Tibial nerve (tissue), 4 donors: ENCODE measurements around the gene ADH5. TPM values are rescaled to one million over a fixed set of nuclear protein-coding genes. Genes with fewer than 3 reads are reported as not detected.
"Not testable (repeated sequence)": the region's sequence is repeated elsewhere in the genome, so short reads cannot be mapped to it uniquely, and the experiment has no call there.

Source experiments
- DNase-seq, 2 donors: peaks; one replicate each; pipeline ENCODE4 v3.0.0-alpha.2; 2019; ENCODE audit warnings: low spot score in 2 of 2
- H3K27ac ChIP-seq, 4 donors: fragments of 200-600 bp; sonication (generic) in 3 of 4; one replicate each; pipeline ENCODE4 v1.5.1; 2017 to 2019; ENCODE audit warnings: mild to moderate bottlenecking in 1 of 4
- H3K27me3 ChIP-seq, 2 donors: fragments of 200-600 bp; sonication (generic) in 1 of 2; one replicate each; pipeline versions ENCODE4 v1.5.1 to v1.6.0; 2017 to 2019
- H3K36me3 ChIP-seq, 3 donors: fragments of 200-600 bp; sonication (generic); one replicate each; pipeline ENCODE4 v1.5.1; 2018 to 2019
- H3K4me1 ChIP-seq, 4 donors: fragments of 200-600 bp; sonication (generic) in 3 of 4; one replicate each; pipeline ENCODE4 v1.5.1; 2017 to 2019
- H3K4me3 ChIP-seq, 4 donors: fragments of 200-600 bp; sonication (generic) in 3 of 4; one replicate each; pipeline ENCODE4 v1.5.1; 2017 to 2019; ENCODE audit warnings: mild to moderate bottlenecking in 1 of 4, moderate library complexity in 1 of 4
- H3K9me3 ChIP-seq, 4 donors: fragments of 200-600 bp; sonication (generic) in 3 of 4; one replicate each; pipeline ENCODE4 v1.5.1; 2017 to 2019
- EP300 ChIP-seq, 2 donors: sonication (generic); formaldehyde crosslinking; IDR thresholded peaks; one replicate each; pipeline ENCODE4 v1.6.1; 2017; ENCODE audit warnings: antibody characterized with exemption in 2 of 2, mild to moderate bottlenecking in 1 of 2
- POLR2A ChIP-seq, 2 donors: fragments of 450-650 bp; IDR thresholded peaks; one replicate each; pipeline ENCODE4 v1.6.1; 2017; ENCODE audit warnings: antibody characterized with exemption in 2 of 2, mild to moderate bottlenecking in 2 of 2, moderate library complexity in 2 of 2
- WGBS, 2 donors: methylation state at CpG; one replicate each; pipeline ENCODE4 v1.1.5; 2018; 5-methylcytosine and 5-hydroxymethylcytosine counted together
- total RNA-seq, 4 donors: library from RNA; depleted of rRNA; stranded (reverse); fragments of >200 nt; gene quantifications; one replicate each; pipeline ENCODE4 v1.1.0, GENCODE V29; 2016
- TF ChIP-seq, protein P1 (sequence below), 5 experiments: fragments of 200-600 bp in 3 of 5; fragments of 450-650 bp in 2 of 5; sonication (generic) in 3 of 5; IDR thresholded peaks; one replicate each; pipeline ENCODE4 v1.5.1; 2016 to 2019; ENCODE audit warnings: antibody characterized with exemption in 5 of 5, mild to moderate bottlenecking in 3 of 5, moderate library complexity in 2 of 5

Gene ADH5
- total RNA-seq, 4 donors from 2014 or later: 111 to 139 (median 122) TPM

GRCh38 chr4:99029018-99029735 lies 59.4 kb downstream of the ADH5 start:
- peaks cover 0 to 3% (median 0%) of the 10 kb centered on the region in 3 donors for H3K36me3 ChIP-seq
- H3K9me3 ChIP-seq: no peaks in the 10 kb centered on the region
- peaks cover 0 to 17% (median 0%) of the 10 kb centered on the region in 4 donors for H3K4me1 ChIP-seq
- no peak for DNase-seq
- no peak overlapping the region for H3K4me3 ChIP-seq
- no peak overlapping the region for H3K27ac ChIP-seq
- no peaks in the 10 kb centered on the region for H3K27me3 ChIP-seq
- 0 to 58% methylated on average over 1 of the region's 1 CpG for WGBS, 2 donors
- TF ChIP-seq EP300 (IDR thresholded peaks at IDR 0.05) (no peak), POLR2A (IDR thresholded peaks at IDR 0.05) (no peak)
- TF ChIP-seq, protein P1, sequence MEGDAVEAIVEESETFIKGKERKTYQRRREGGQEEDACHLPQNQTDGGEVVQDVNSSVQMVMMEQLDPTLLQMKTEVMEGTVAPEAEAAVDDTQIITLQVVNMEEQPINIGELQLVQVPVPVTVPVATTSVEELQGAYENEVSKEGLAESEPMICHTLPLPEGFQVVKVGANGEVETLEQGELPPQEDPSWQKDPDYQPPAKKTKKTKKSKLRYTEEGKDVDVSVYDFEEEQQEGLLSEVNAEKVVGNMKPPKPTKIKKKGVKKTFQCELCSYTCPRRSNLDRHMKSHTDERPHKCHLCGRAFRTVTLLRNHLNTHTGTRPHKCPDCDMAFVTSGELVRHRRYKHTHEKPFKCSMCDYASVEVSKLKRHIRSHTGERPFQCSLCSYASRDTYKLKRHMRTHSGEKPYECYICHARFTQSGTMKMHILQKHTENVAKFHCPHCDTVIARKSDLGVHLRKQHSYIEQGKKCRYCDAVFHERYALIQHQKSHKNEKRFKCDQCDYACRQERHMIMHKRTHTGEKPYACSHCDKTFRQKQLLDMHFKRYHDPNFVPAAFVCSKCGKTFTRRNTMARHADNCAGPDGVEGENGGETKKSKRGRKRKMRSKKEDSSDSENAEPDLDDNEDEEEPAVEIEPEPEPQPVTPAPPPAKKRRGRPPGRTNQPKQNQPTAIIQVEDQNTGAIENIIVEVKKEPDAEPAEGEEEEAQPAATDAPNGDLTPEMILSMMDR (IDR thresholded peaks at IDR 0.05): no peak

DNA sequence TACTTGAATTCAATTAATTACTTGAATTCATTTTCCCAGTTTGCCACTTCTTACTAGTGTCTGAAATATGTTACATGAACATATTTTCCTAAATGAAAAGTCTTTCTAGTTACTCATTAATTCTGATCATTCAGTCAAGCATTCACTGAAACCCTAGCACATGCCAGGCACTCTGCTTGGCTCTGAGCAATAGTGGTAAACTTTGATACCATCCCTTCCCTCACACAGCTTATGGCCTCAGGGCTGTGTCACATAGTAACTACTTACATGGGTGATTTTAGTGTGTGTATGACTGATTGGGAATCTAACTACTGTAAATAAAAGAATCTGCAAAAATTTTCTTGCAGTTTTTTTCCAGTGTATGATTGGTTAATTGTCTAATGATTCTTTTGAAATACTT lies 60.4 kb downstream of the ADH5 start:
- no peak for DNase-seq
- H3K4me1 ChIP-seq: peaks cover 0 to 17% (median 0%) of the 10 kb centered on the region in 4 donors
- H3K27ac ChIP-seq: no peak overlapping the region

DNA sequence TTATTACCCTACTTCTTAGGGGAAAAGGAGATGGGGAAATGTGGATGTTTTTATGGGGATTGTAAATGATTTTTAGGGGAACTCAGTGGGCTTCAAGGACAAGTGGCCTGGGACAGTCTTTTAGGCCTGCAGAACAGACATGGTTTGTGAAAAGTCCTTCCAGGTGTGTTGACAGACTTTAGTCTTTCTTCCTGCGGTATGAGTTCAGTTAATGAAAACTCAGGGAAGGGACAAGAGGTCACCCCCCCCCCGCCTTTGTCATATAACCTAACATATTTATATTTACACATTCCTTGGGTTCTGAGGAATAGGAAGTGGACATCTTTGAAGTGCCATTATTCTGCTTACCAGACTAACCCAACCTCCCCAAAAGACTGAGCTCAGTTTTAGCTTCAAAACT lies 61.3 kb downstream of the ADH5 start:
- peaks cover 0 to 17% (median 0%) of the 10 kb centered on the region in 4 donors for H3K4me1 ChIP-seq
- H3K36me3 ChIP-seq: no peaks in the 10 kb centered on the region
- H3K9me3 ChIP-seq: no peaks in the 10 kb centered on the region
- DNase-seq: no peak
- no peak overlapping the region for H3K4me3 ChIP-seq
- WGBS, 2 donors: 81 to 93% methylated on average over 2 of the region's 2 CpGs
- no peaks in the 10 kb centered on the region for H3K27me3 ChIP-seq
- H3K27ac ChIP-seq: no peak overlapping the region
- TF ChIP-seq, protein P1 (IDR thresholded peaks at IDR 0.05): no peak
- TF ChIP-seq POLR2A (IDR thresholded peaks at IDR 0.05) (no peak), EP300 (IDR thresholded peaks at IDR 0.05) (no peak)

More for the DNA sequence above, 60.4 kb downstream of the ADH5 start:
- Histone ChIP-seq H3K27me3 (no peaks in the 10 kb centered on the region), H3K9me3 (no peaks in the 10 kb centered on the region), H3K4me3 (no peak overlapping the region), H3K36me3 (no peaks in the 10 kb centered on the region)
- no peak for TF ChIP-seq EP300 (IDR thresholded peaks at IDR 0.05)
- TF ChIP-seq POLR2A (IDR thresholded peaks at IDR 0.05): no peak
- TF ChIP-seq, protein P1 (IDR thresholded peaks at IDR 0.05): no peak

GRCh38 chr4:99025506-99025905 lies 63.1 kb downstream of the ADH5 start:
- H3K27ac ChIP-seq: no peak overlapping the region
- TF ChIP-seq POLR2A (IDR thresholded peaks at IDR 0.05) (no peak), EP300 (IDR thresholded peaks at IDR 0.05) (no peak)
- TF ChIP-seq, protein P1 (IDR thresholded peaks at IDR 0.05): no peak
- peaks cover 0 to 17% (median 0%) of the 10 kb centered on the region in 4 donors for H3K4me1 ChIP-seq
- 93 to 95% methylated on average over 1 of the region's 1 CpG for WGBS, 2 donors
- H3K9me3 ChIP-seq: peaks cover 0 to 12% (median 2%) of the 10 kb centered on the region in 4 donors
- H3K27me3 ChIP-seq: no peaks in the 10 kb centered on the region
- H3K36me3 ChIP-seq: peaks cover 0 to 9% (median 0%) of the 10 kb centered on the region in 3 donors
- no peak for DNase-seq
- no peak overlapping the region for H3K4me3 ChIP-seq

- peaks cover 0 to 16% (median 0%) of the 10 kb centered on the region in 3 donors for H3K36me3 ChIP-seq
- WGBS, 2 donors: 75 to 87% methylated on average over 7 of the region's 7 CpGs
- DNase-seq: no peak
- H3K4me1 ChIP-seq: peaks cover 0 to 17% (median 0%) of the 10 kb centered on the region in 4 donors
- H3K4me3 ChIP-seq: no peak overlapping the region
- no peak overlapping the region for H3K27ac ChIP-seq
- no peaks in the 10 kb centered on the region for H3K27me3 ChIP-seq
- H3K9me3 ChIP-seq: peaks cover 0 to 16% (median 2%) of the 10 kb centered on the region in 4 donors
- TF ChIP-seq EP300 (IDR thresholded peaks at IDR 0.05): no peak
- TF ChIP-seq POLR2A (IDR thresholded peaks at IDR 0.05): no peak
- TF ChIP-seq, protein P1 (IDR thresholded peaks at IDR 0.05): no peak
Observed at GRCh38 chr4:99024481-99025275, 63.9 kb downstream of the ADH5 start.

DNA sequence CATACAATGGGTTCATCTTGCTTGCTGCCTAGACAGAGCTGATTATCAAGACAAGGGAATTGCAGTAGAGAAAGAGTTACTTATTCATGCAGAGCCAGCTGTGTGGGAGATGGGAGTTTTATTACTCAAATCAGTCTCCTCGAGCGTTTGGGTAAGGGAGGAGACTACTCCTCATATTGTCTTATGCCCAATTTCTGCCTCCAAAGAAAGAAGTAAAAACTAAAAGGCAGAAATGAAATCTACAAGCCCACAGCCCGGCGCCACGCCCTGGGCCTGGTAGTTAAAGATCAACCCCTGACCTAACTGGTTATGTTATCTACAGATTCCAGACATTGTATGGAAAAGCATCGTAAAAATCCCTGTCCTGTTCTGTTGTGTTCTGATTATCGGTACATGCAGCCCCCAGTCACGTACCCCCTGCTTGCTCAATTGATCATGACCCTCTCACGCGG lies 64.8 kb downstream of the ADH5 start:
- H3K9me3 ChIP-seq: peaks cover 0 to 16% (median 2%) of the 10 kb centered on the region in 4 donors
- H3K27ac ChIP-seq, DNase-seq, H3K4me3 ChIP-seq, H3K27me3 ChIP-seq: not testable (repeated sequence)
- H3K36me3 ChIP-seq: peaks cover 0 to 16% (median 0%) of the 10 kb centered on the region in 3 donors
- H3K4me1 ChIP-seq: peaks cover 0 to 10% (median 0%) of the 10 kb centered on the region in 4 donors
- 79 to 83% methylated on average over 10 of the region's 10 CpGs for WGBS, 2 donors
